DOHH2 (cell line): ENCODE measurements around the gene CBLN2.

ENCODE experiments used
- CTCF ChIP-seq: fragments of 200-600 bp; sonication (generic); IDR thresholded peaks from one replicate; pipeline ENCODE4 v1.5.1; 2014; ENCODE audit warnings: antibody characterized with exemption, mild to moderate bottlenecking, low read depth, low read length; ENCODE audit not compliant: poor library complexity, severe bottlenecking
- EZH2phosphoT487 ChIP-seq: fragments of 200-600 bp; sonication (generic); IDR thresholded peaks from 2 replicates; pipeline ENCODE4 v1.6.1; 2017; ENCODE audit warnings: borderline replicate concordance, mild to moderate bottlenecking, antibody characterized with exemption, low read length, moderate library complexity, mixed read lengths

DNA sequence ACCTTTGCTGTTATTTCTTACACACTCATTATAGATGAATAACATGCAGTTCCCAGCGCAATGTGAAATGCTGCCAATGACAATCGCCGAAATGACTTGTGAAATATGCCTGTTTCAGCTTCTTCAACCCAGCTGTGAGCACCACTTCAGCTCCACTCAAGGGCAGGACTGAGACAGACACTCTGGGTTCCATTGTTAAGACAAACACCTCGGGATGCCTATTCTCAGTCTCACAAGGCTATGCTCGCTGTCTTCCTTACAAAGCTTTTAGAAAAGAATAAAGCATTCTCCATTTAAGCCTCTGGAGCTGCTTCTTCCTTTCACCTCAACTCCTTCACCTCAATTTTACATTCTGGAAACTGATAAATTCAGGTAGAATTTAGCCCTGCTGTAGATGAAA lies 4.2 kb downstream of the CBLN2 start:
- TF ChIP-seq CTCF = no peak
- no peak for TF ChIP-seq EZH2phosphoT487
